MM.1S (cell line): ENCODE data around the gene SORCS2.

ENCODE experiments used
- EZH2 ChIP-seq: fragments of 300-600 bp; sonication (generic); optimal IDR thresholded peaks from 2 replicates; pipeline ENCODE3; 2017; ENCODE audit warnings: low read depth, mild to moderate bottlenecking, antibody characterized with exemption, low read length, mixed read lengths
- EZH2phosphoT487 ChIP-seq: fragments of 300-600 bp; sonication (generic); IDR thresholded peaks from 2 replicates; pipeline ENCODE4 v1.6.1; 2018; ENCODE audit warnings: antibody characterized with exemption, low read length
- TF ChIP-seq, protein P1 (sequence below): fragments of 300-600 bp; sonication (generic); IDR thresholded peaks from 2 replicates; pipeline ENCODE4 v1.5.1; 2016; ENCODE audit warnings: antibody characterized with exemption, low read length, mixed read lengths

DNA sequence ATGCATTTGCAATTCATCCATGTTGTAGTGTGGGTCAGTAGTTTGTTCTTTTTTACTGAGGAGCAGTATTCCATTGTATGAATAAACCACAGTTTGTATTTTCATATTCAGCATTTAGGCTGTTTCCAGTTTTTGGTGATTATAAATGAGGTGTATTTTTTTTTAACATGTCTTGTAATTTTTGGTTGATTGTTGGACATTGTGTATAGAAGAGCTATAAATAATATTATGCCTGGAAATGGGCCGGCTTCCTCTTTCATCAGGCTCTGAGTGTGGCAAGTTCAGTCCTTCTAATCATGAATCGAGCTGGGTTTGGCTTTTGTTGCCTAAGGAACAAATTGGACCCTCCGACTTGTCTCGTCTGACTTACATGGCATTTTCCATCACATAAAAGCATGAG, 126.7 kb downstream of the SORCS2 start:
- TF ChIP-seq, protein P1, sequence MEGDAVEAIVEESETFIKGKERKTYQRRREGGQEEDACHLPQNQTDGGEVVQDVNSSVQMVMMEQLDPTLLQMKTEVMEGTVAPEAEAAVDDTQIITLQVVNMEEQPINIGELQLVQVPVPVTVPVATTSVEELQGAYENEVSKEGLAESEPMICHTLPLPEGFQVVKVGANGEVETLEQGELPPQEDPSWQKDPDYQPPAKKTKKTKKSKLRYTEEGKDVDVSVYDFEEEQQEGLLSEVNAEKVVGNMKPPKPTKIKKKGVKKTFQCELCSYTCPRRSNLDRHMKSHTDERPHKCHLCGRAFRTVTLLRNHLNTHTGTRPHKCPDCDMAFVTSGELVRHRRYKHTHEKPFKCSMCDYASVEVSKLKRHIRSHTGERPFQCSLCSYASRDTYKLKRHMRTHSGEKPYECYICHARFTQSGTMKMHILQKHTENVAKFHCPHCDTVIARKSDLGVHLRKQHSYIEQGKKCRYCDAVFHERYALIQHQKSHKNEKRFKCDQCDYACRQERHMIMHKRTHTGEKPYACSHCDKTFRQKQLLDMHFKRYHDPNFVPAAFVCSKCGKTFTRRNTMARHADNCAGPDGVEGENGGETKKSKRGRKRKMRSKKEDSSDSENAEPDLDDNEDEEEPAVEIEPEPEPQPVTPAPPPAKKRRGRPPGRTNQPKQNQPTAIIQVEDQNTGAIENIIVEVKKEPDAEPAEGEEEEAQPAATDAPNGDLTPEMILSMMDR, result no peak
- no peak for TF ChIP-seq EZH2
- TF ChIP-seq EZH2phosphoT487, result no peak
